Endothelial cell of umbilical vein (primary cell): ENCODE results near the gene PLEKHJ1.

Experiments
- CTCF ChIP-seq, 2 donors: IDR thresholded peaks; 1 replicate in 1 of 2; 2 replicates in 1 of 2; pipeline ENCODE4 v1.5.1; 2011; ENCODE audit warnings: low read length in 2 of 2, mild to moderate bottlenecking in 2 of 2, moderate library complexity in 2 of 2, control low read depth in 1 of 2, inconsistent platforms in 1 of 2, low read depth in 1 of 2; ENCODE audit not compliant: insufficient read depth in 1 of 2; ENCODE audit errors: extremely low read depth in 1 of 2
- EZH2 ChIP-seq: IDR thresholded peaks from 2 replicates; pipeline ENCODE4 v1.6.1; 2012; ENCODE audit warnings: borderline replicate concordance, low read depth, mild to moderate bottlenecking, moderate library complexity, low read length, inconsistent platforms; ENCODE audit not compliant: severe bottlenecking
- GATA2 ChIP-seq: IDR thresholded peaks from 2 replicates; pipeline ENCODE4 v1.7.0; 2011; ENCODE audit warnings: low read depth, mild to moderate bottlenecking, moderate library complexity, mixed read lengths, low read length; ENCODE audit not compliant: insufficient read length, insufficient read depth
- MYC ChIP-seq: IDR thresholded peaks from one replicate; pipeline ENCODE4 v1.6.1; 2011; ENCODE audit warnings: mild to moderate bottlenecking, low read depth, low read length
- POLR2A ChIP-seq: IDR thresholded peaks from 2 replicates; pipeline ENCODE4 v1.6.1; 2012; ENCODE audit warnings: low read depth, mild to moderate bottlenecking, control low read depth, low read length
- POLR2AphosphoS5 ChIP-seq: IDR thresholded peaks from 2 replicates; pipeline ENCODE4 v1.6.1; 2012; ENCODE audit warnings: low read depth, mild to moderate bottlenecking, control low read depth, low read length, moderate library complexity; ENCODE audit not compliant: insufficient read depth

- TF ChIP-seq POLR2AphosphoS5 (no peak), CTCF (IDR thresholded peaks at IDR 0.05; ENCODE audit: extremely low read depth in 1 of 2, insufficient read depth in 1 of 2, low read depth in 1 of 2, low read length in 2 of 2) (no peak), GATA2 (no peak), POLR2A (no peak), EZH2 (no peak), MYC (no peak)
Observed at GRCh38 chr19:2255112-2255845, 19.1 kb upstream of the PLEKHJ1 start.
